CD8-positive, alpha-beta memory T cell (primary cell): ENCODE results near the gene ANTXR1. TPM values are rescaled to one million over a fixed set of nuclear protein-coding genes. Genes with fewer than 3 reads are reported as not detected.

Experiments
- CTCF ChIA-PET: fragments of 350-600 bp; sonication (Branson Sonifier 250); formaldehyde crosslinking; loops from one replicate; lab custom pipeline; 2021; ENCODE audit warnings: antibody characterized with exemption; lab: Charles Lee
- POLR2A ChIA-PET: fragments of 350-600 bp; sonication (Branson Sonifier 250); formaldehyde crosslinking; loops from one replicate; lab custom pipeline; 2021; ENCODE audit warnings: antibody characterized with exemption; lab: Charles Lee
- DNase-seq, 5 donors: peaks; one replicate each; pipeline versions ENCODE4 v3.0.0 to v3.0.0-alpha.2; 2020 to 2022; ENCODE audit warnings: mixed read lengths in 1 of 5
- H3K27ac ChIP-seq: one replicate; pipeline ENCODE4 v1.7.0; 2013; ENCODE audit warnings: low read depth, mild to moderate bottlenecking, low read length, moderate library complexity
- H3K27me3 ChIP-seq: 2 replicates; pipeline ENCODE4 v1.7.0; 2013; ENCODE audit warnings: low read length, mild to moderate bottlenecking; ENCODE audit not compliant: insufficient read depth, poor library complexity, severe bottlenecking
- H3K36me3 ChIP-seq: 2 replicates; pipeline ENCODE4 v1.7.0; 2013; ENCODE audit warnings: mild to moderate bottlenecking, low read length, moderate library complexity; ENCODE audit not compliant: insufficient read depth
- H3K4me1 ChIP-seq: 2 replicates; pipeline ENCODE4 v1.7.0; 2013; ENCODE audit warnings: mild to moderate bottlenecking, low read length, moderate library complexity; ENCODE audit not compliant: insufficient read depth
- H3K4me3 ChIP-seq: 2 replicates; pipeline ENCODE4 v1.7.0; 2013; ENCODE audit warnings: mild to moderate bottlenecking, low read length
- H3K9me3 ChIP-seq: 2 replicates; pipeline ENCODE4 v1.7.0; 2013; ENCODE audit warnings: mild to moderate bottlenecking, low read length
- H3K27ac Mint-ChIP-seq, 8 donors: one replicate each; pipeline ENCODE4 v1.8.0; 2020 to 2021; ENCODE audit warnings: mixed read lengths in 8 of 8, mild to moderate bottlenecking in 6 of 8, inconsistent platforms in 3 of 8, moderate library complexity in 3 of 8
- H3K27me3 Mint-ChIP-seq, 2 donors: one replicate each; pipeline ENCODE4 v1.8.0; 2020 to 2021; ENCODE audit warnings: mixed read lengths in 2 of 2, mild to moderate bottlenecking in 1 of 2, moderate library complexity in 1 of 2
- H3K36me3 Mint-ChIP-seq, 3 donors: one replicate each; pipeline ENCODE4 v1.8.0; 2020 to 2021; ENCODE audit warnings: mixed read lengths in 3 of 3, inconsistent platforms in 1 of 3, mild to moderate bottlenecking in 1 of 3
- H3K4me1 Mint-ChIP-seq, 3 donors: one replicate each; pipeline ENCODE4 v1.8.0; 2020 to 2021; ENCODE audit warnings: mixed read lengths in 3 of 3, inconsistent platforms in 1 of 3, mild to moderate bottlenecking in 1 of 3
- H3K4me3 Mint-ChIP-seq, 7 donors: one replicate each; pipeline ENCODE4 v1.8.0; 2020 to 2021; ENCODE audit warnings: mixed read lengths in 7 of 7, mild to moderate bottlenecking in 6 of 7, moderate library complexity in 4 of 7, inconsistent platforms in 2 of 7
- H3K9me3 Mint-ChIP-seq, 5 donors: one replicate each; pipeline ENCODE4 v1.8.0; 2020 to 2022; ENCODE audit warnings: mixed read lengths in 5 of 5, mild to moderate bottlenecking in 3 of 5, moderate library complexity in 2 of 5, inconsistent platforms in 1 of 5
- polyA plus RNA-seq: library from polyadenylated mRNA; unstranded; fragments of 300-500 nt; fragmentation: Illumina TruSeq; gene quantifications from one replicate; pipeline ENCODE4 v1.2.3, GENCODE V29; 2021
- total RNA-seq, 2 experiments: library from RNA; stranded (reverse); gene quantifications; one replicate each; pipeline ENCODE4 v1.2.3, GENCODE V29; 2021

ANTXR1 gene
- total and polyA plus RNA-seq, 3 experiments from 2014 or later, result 0.22 to 0.27 TPM; not detected in 1

- H3K4me1 Mint-ChIP-seq, result no peaks in the 10 kb centered on the region
- H3K4me3 Mint-ChIP-seq, result no peak overlapping the region
- DNase-seq, result no peak
- Histone ChIP-seq H3K9me3 (no peaks in the 10 kb centered on the region), H3K27me3 (peaks cover 4% of the 10 kb centered on the region), H3K4me3 (no peak overlapping the region), H3K36me3 (no peaks in the 10 kb centered on the region), H3K4me1 (no peaks in the 10 kb centered on the region), H3K27ac (no peak overlapping the region)
- POLR2A ChIA-PET, result no interaction called here
- H3K9me3 Mint-ChIP-seq, result no peaks in the 10 kb centered on the region
- H3K27ac Mint-ChIP-seq, result no peak overlapping the region
- H3K27me3 Mint-ChIP-seq, result peaks cover 14 to 57% of the 10 kb centered on the region in 2 donors
- CTCF ChIA-PET, result no interaction called here
- no peaks in the 10 kb centered on the region for H3K36me3 Mint-ChIP-seq
Observed at GRCh38 chr2:69089266-69089665, 76.3 kb downstream of the ANTXR1 start.

DNA sequence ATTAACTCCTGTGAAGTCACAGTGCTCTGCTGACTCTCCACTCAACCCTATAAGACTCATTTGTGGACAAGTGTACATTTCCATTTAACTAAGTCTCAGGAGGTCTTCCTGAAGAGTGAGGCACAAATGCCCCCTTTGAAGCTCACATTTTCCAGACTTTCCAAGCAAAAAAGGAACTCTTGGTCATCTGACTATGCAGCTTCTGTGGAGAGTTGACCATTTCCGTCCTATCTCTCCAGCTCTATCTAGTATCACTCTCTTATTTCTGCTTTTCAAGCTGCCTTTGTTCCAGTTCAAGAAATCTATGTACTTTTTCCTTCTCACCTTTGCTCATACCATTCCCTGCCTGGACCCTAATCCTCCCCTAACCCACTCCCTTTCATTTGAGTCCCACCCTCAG is 77.0 kb downstream of the ANTXR1 start:
- ChIA-PET POLR2A (interaction anchor here (0.7 kb wide), 1 partner anchor 10 kb away, joined by 3 read pairs; no protein-coding TSS in a partner anchor), CTCF (no interaction called here)
- Mint-ChIP-seq H3K4me1 (no peaks in the 10 kb centered on the region), H3K4me3 (no peak overlapping the region), H3K36me3 (no peaks in the 10 kb centered on the region), H3K27me3 (peaks cover 14 to 59% of the 10 kb centered on the region in 2 donors), H3K9me3 (no peaks in the 10 kb centered on the region), H3K27ac (no peak overlapping the region)
- Histone ChIP-seq H3K27ac (no peak overlapping the region), H3K4me3 (no peak overlapping the region), H3K9me3 (no peaks in the 10 kb centered on the region), H3K36me3 (no peaks in the 10 kb centered on the region), H3K4me1 (no peaks in the 10 kb centered on the region), H3K27me3 (peaks cover 4% of the 10 kb centered on the region)
- DNase-seq, result no peak

DNA sequence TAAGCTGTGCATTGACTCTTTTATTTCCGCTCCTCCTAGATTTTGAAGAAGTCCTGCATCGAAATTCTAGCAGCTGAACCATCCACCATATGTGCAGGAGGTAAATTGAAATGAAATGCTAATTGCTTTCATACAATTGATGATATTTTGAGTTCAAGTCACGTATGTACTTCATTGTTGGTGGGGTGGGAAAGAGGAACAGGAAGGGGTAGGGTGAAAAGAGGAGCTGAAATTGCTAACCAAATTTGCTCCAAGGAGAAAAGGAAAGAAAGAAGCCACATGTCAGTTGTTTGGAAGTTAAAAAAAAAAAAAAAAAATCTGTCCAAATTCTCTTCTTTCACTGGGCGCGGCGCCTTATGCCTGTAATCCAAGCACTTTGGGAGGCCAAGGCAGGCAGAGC is 77.8 kb downstream of the ANTXR1 start:
- H3K9me3 ChIP-seq, result no peaks in the 10 kb centered on the region
- peaks cover 4% of the 10 kb centered on the region for H3K27me3 ChIP-seq
- Mint-ChIP-seq H3K36me3 (no peaks in the 10 kb centered on the region), H3K27me3 (peaks cover 14 to 56% of the 10 kb centered on the region in 2 donors), H3K9me3 (no peaks in the 10 kb centered on the region), H3K4me1 (no peaks in the 10 kb centered on the region), H3K27ac (no peak overlapping the region), H3K4me3 (no peak overlapping the region)
- no peaks in the 10 kb centered on the region for H3K36me3 ChIP-seq
- no peak for DNase-seq
- H3K27ac ChIP-seq, result no peak overlapping the region
- ChIA-PET CTCF (no interaction called here), POLR2A (interaction anchor here (0.7 kb wide), 1 partner anchor 11 kb away, joined by 3 read pairs; no protein-coding TSS in a partner anchor)
- no peaks in the 10 kb centered on the region for H3K4me1 ChIP-seq
- no peak overlapping the region for H3K4me3 ChIP-seq

GRCh38 chr2:69092857-69093256 is 79.9 kb downstream of the ANTXR1 start:
- H3K9me3 ChIP-seq, result no peaks in the 10 kb centered on the region
- Mint-ChIP-seq H3K27me3 (peaks cover 11 to 38% of the 10 kb centered on the region in 2 donors), H3K4me3 (no peak overlapping the region), H3K36me3 (no peaks in the 10 kb centered on the region), H3K4me1 (no peaks in the 10 kb centered on the region), H3K9me3 (no peaks in the 10 kb centered on the region), H3K27ac (no peak overlapping the region)
- peaks cover 4% of the 10 kb centered on the region for H3K27me3 ChIP-seq
- POLR2A ChIA-PET, result no interaction called here
- H3K36me3 ChIP-seq, result no peaks in the 10 kb centered on the region
- CTCF ChIA-PET, result no interaction called here
- H3K27ac ChIP-seq, result no peak overlapping the region
- no peaks in the 10 kb centered on the region for H3K4me1 ChIP-seq
- no peak for DNase-seq
- no peak overlapping the region for H3K4me3 ChIP-seq

DNA sequence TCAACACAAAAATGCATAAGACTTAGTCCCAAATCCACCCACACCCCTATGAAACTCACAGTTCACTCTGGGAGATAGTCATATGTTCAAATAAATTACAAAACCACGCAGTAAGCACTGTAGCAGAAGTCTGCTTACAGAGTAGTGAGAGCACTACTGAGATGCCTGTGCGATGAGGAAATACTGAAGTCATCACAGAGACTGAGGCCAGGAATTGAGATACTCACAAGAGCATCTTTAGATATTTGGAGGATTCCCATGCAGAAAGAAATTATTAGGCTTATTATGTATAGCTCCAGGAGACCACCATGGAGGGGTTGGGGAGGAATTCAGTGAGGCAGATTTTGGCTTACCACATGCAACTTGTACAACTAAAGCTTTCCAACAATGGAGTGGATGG is 82.3 kb downstream of the ANTXR1 start:
- Histone ChIP-seq H3K27ac (no peak overlapping the region), H3K36me3 (no peaks in the 10 kb centered on the region), H3K4me3 (no peak overlapping the region), H3K4me1 (no peaks in the 10 kb centered on the region), H3K9me3 (no peaks in the 10 kb centered on the region), H3K27me3 (peaks cover 3% of the 10 kb centered on the region)
- ChIA-PET CTCF (no interaction called here), POLR2A (no interaction called here)
- H3K27me3 Mint-ChIP-seq, result peaks cover 4 to 30% of the 10 kb centered on the region in 2 donors
- no peaks in the 10 kb centered on the region for H3K9me3 Mint-ChIP-seq
- H3K27ac Mint-ChIP-seq, result no peak overlapping the region
- no peak for DNase-seq
- no peak overlapping the region for H3K4me3 Mint-ChIP-seq
- no peaks in the 10 kb centered on the region for H3K4me1 Mint-ChIP-seq
- no peaks in the 10 kb centered on the region for H3K36me3 Mint-ChIP-seq

- H3K4me1 ChIP-seq, result no peaks in the 10 kb centered on the region
- Mint-ChIP-seq H3K9me3 (no peaks in the 10 kb centered on the region), H3K27me3 (peaks cover 0 to 25% of the 10 kb centered on the region in 2 donors), H3K27ac (no peak overlapping the region), H3K36me3 (no peaks in the 10 kb centered on the region), H3K4me1 (no peaks in the 10 kb centered on the region), H3K4me3 (no peak overlapping the region)
- H3K4me3 ChIP-seq, result no peak overlapping the region
- no peak for DNase-seq
- no peak overlapping the region for H3K27ac ChIP-seq
- CTCF ChIA-PET, result no interaction called here
- no peaks in the 10 kb centered on the region for H3K9me3 ChIP-seq
- H3K36me3 ChIP-seq, result no peaks in the 10 kb centered on the region
- POLR2A ChIA-PET, result no interaction called here
- no peaks in the 10 kb centered on the region for H3K27me3 ChIP-seq
Observed at GRCh38 chr2:69096326-69097095, 83.5 kb downstream of the ANTXR1 start.

- H3K4me3 ChIP-seq, result no peak overlapping the region
- H3K36me3 ChIP-seq, result no peaks in the 10 kb centered on the region
- H3K27ac Mint-ChIP-seq, result no peak overlapping the region
- ChIA-PET CTCF (no interaction called here), POLR2A (no interaction called here)
- no peaks in the 10 kb centered on the region for H3K27me3 ChIP-seq
- DNase-seq, result no peak
- H3K4me3 Mint-ChIP-seq, result no peak overlapping the region
- H3K27me3 Mint-ChIP-seq, result peaks cover 0 to 19% of the 10 kb centered on the region in 2 donors
- no peaks in the 10 kb centered on the region for H3K4me1 ChIP-seq
- no peaks in the 10 kb centered on the region for H3K9me3 Mint-ChIP-seq
- no peaks in the 10 kb centered on the region for H3K36me3 Mint-ChIP-seq
- H3K27ac ChIP-seq, result no peak overlapping the region
- no peaks in the 10 kb centered on the region for H3K9me3 ChIP-seq
- H3K4me1 Mint-ChIP-seq, result no peaks in the 10 kb centered on the region
Observed at GRCh38 chr2:69097148-69097610, 84.2 kb downstream of the ANTXR1 start.

GRCh38 chr2:69097891-69098655 is 85.1 kb downstream of the ANTXR1 start:
- Mint-ChIP-seq H3K27me3 (peaks cover 0 to 23% of the 10 kb centered on the region in 2 donors), H3K4me3 (no peak overlapping the region), H3K27ac (no peak overlapping the region), H3K4me1 (no peaks in the 10 kb centered on the region), H3K36me3 (no peaks in the 10 kb centered on the region), H3K9me3 (no peaks in the 10 kb centered on the region)
- no peaks in the 10 kb centered on the region for H3K36me3 ChIP-seq
- no peak overlapping the region for H3K4me3 ChIP-seq
- POLR2A ChIA-PET, result interaction anchor here (0.7 kb wide), 1 partner anchor 23 kb away, joined by 3 read pairs; no protein-coding TSS in a partner anchor
- no peak overlapping the region for H3K27ac ChIP-seq
- no peaks in the 10 kb centered on the region for H3K9me3 ChIP-seq
- H3K27me3 ChIP-seq, result no peaks in the 10 kb centered on the region
- CTCF ChIA-PET, result no interaction called here
- no peak for DNase-seq
- H3K4me1 ChIP-seq, result no peaks in the 10 kb centered on the region
